Amniotic stem cell (primary cell): ENCODE data around the gene DDX55.

Experiments
- DNase-seq: peaks from one replicate; lab custom pipeline; 2025; lab: John Stamatoyannopoulos, UW

The DDX55 gene

DNA sequence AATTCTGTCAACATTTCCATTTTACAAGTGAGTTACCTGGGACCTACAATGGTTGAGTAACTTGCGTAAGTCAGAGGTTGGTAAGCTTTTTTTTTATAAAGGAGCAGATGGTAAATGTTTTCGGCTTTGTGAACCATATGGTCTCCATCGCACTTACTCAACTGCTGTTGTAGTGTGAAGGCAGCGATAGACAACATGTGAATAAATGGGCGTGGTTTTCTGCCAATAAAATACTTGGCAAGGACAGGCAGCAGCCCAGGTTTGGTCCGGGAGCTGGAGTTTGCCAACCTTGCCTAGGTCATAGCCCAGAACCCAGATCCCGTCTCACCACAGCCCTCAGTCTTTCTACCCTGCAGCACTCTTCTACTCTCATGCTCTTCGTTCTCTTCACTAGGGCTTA, 6.3 kb downstream of the DDX55 start:
- no peak for DNase-seq

DNA sequence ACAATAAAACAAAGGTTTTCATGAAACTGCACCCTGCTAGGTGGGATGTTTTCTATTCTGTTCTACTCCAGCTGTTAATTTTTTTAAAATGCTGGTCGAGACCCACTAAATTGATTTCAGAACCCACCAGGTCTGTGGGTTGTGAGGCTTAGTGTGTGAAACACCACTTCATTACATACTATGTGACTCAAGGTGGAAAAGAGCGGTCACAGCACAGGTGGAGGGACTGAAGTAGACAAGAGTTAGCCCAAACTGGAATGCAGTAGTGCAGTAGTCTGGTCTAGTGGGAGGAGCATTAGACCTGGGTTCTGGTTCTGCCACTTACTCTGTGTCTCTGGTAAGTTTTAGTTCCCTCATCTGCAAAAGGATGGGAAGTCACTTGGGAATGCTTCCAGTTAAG, 12.2 kb downstream of the DDX55 start:
- no peak for DNase-seq

- no peak for DNase-seq
Observed at GRCh38 chr12:123614531-123614930, 12.6 kb downstream of the DDX55 start.

DNA sequence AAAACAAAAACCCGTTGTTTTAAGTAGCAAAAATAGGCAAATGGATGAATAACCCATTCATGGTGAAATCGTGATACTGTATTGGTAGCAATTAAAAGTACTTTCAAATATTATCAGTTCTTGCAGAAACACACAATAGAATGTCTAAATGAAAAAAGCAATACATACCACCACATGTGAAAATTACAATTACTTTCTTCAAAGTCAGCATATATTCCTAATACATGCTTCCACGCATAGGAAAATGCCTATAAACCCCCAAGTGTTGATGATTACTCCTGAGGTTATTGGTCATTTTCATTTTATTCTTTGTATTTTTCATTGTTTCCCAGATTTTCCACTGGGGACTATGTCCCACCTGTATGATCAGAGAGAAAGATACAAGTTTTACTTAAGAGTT, 15.2 kb downstream of the DDX55 start:
- DNase-seq, result no peak

DNA sequence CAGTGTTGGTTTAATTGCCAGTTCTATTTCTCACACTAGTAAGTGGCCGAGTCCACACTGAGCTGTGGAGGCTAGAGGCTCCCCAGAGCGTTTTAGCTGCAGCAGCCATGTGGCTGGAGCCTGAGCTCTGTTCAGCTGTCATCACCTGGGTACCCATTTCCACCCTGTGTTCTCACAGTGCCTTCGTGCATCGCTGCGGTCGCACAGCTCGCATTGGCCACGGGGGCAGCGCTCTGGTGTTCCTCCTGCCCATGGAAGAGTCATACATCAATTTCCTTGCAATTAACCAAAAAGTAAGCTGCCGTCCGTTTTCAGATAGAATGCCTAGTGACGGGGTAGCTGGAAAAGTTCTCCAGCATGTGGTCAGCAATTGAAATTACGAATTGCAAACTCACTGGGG, 15.7 kb downstream of the DDX55 start:
- DNase-seq, result no peak

- DNase-seq, result no peak
Observed at GRCh38 chr12:123621101-123621500, 19.2 kb downstream of the DDX55 start.

DNA sequence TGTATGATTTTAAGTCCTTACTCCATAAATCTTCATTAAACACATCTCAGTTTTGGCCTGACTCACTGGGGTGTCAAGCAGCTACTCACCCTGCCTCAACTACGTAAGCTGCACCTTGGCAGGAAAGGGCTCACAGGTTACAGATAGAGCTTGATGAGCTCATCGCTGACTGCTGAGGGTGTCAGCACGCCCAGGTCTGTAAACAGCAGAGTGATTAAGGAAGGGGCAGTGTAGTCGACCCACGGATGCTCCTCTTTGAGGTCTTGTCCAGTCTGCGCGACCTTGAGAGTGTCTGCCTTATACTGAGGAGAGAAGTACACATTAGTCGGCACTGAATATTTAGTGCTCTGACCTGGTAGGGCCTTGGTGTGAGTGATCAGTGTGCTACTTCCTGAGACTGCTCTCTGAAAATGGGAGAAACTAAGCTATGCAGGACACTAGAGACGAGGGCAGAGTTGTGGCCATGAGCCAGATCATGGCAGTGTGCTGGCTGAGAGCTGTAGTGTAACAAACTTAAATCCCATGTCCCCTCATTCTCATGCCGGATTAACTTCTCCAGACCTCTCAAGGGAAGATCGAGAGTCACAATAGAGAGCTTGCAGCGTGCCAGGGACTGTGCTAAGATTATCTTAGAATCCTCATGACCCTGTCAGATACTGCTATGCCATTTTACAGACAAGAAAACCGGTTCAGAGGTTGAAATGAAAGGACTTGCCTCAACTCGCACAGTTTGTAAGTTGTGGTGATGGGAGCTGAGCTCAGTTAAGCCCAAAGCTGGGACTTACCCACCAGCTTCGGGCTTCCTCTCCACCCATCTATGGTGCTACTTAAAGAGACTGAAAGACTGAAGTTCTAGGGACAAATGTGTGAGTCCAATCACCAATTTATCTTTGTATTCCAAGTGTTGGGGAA, 20.0 kb downstream of the DDX55 start:
- no peak for DNase-seq

- DNase-seq, result peak; percentile 95
Observed at GRCh38 chr12:123633379-123634141, 31.7 kb downstream of the DDX55 start, which contains the start of the genes EIF2B1 and GTF2H3. EIF2B1 (minus strand) TSS chr12:123633686; CDS start chr12:123633557, 129 bp downstream. GTF2H3 (plus strand) TSS chr12:123633829; CDS start chr12:123633860, 31 bp downstream.

DNA sequence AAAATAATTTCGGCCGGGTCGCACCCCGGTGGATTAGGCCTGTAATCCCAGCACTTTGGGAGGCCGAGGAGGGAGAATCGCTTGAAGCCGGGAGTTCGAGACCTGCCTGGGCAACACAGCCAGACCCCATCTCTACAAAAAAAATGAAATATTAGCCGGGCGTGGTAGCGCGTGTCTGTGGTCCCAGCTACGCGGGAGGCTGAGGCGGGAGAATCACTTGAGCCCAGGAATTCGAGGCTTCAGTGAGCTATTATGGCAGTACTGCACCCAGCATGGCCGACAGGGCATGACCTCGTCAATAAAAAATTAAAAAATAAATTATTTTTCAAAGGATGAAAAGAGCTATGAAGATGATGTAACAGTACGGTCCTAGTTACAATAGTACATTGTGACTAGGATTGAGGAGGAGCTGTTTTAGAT, 32.3 kb downstream of the DDX55 start:
- no peak for DNase-seq

DNA sequence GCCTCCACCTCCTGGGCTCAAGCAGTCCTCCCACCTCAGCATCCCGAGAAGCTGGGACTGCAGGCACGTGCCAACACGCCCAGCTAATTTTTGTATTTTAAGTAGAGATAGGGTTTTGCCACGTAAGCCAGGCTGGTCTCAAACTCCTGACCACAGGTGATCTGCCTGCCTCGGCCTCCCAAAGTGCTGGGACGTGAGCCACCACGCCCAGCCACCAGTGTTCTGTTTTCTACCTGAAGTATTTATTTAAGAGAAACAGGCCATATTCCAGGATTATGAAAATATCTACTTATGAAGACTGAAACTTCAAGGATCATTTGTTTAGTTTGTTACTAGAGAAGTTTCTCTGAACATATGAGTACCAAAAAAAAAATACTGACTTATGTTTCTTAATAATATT, 42.0 kb downstream of the DDX55 start:
- DNase-seq, result no peak

DNA sequence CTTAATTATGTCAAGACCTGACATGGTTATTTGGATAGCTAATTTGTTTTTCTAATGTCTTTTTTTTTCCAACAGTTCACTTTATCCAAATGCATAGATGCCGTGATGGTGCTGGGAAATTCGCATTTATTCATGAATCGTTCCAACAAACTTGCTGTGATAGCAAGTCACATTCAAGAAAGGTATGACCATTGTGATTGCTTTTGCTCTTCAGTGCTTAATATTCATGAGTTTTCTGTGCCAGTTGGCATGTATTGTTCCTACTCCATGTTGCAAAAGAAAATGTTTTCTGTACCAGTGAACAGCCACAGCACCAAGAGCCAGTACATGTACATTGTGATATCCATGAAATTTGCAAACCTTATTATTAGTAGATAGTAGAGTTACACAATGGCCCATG, 43.5 kb downstream of the DDX55 start:
- no peak for DNase-seq

DNA sequence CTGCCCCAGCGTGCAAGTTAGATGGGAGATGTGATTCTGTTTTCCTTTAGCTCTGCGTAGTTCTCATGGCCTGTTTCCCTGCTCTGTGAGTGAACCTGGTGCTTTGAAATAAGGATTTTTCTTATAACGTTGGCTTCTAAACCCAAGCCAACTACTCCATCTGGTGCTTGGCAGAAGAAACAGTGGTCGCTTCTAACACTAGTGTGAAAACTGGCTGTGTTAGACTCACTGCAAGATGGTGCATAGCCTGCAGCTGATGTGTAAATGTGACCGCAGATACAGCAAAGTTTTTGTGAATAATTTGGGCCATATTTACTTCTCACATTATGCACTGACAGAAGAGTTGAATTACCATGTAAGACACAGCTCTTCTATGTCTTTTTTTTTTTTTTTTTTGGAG, 44.0 kb downstream of the DDX55 start:
- no peak for DNase-seq

- DNase-seq, result no peak
Observed at GRCh38 chr12:123648401-123648800, 46.5 kb downstream of the DDX55 start.

DNA sequence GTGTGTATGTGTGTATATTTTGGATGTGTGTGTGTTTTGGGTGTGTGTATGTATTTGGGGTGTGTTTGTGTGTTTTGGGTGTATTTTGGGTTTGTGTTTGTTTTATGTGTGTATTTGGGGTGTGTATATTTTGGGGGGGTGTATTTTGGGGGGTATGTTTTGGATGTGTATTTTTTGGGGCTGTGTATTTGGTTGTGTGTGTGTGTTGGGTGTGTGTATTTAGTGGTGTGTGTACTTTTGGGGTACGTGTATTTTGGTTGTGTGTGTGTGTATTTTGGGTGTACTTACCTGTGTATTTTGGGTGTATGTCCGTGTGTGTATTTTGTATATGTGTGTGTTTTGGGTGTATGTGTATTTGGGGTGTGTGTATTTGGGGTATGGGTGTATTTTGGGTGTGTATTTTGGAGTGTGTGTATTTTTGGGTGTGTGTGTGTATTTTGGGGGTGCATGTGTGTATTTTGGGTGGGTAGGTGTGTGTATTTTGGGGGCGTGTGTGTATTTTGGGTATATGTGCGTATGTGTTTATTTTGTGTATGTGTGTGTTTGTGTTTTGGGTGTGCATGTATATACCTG, 52.3 kb downstream of the DDX55 start:
- no peak for DNase-seq

GRCh38 chr12:123655420-123655819, 53.5 kb downstream of the DDX55 start:
- no peak for DNase-seq

DNA sequence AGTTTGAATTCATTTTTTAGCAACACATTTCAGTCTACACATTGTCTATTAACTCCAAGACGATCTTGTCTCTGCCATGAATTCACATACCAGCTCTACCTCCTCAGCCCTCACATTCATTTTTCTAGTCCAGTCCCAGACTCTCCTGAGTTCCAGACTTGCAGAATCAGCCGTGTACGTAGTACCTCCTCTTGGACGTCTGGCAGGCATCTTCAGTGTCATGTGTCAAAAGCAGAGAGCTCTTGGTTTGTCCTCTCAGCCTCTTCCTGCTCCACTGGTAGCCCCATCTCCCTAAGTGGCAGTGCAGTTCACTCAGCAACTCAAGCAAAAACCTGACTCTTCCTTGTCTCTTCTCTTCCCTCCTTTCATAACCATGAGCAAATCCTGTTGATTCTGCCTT, 54.5 kb downstream of the DDX55 start:
- no peak for DNase-seq

DNA sequence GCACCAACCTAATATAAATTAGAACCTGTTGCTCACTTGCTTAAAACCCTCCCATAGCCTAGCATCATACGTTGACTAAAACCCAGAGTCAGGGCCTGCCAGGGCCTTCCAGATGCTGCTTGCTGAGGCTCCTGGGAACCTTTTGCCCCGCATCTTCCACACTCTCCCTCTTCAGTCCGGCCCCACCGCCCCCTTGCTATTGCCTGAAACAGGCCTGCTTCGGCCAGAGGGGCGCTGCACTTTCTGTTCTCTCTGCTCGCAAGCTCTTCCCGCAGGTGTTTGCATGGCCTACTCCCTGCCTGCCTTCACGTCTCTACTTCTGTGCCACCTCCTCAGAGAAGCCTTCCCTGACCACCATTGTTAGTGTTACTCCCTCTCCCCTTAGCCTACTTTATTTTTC, 55.3 kb downstream of the DDX55 start:
- no peak for DNase-seq

GRCh38 chr12:123659996-123660727, 58.3 kb downstream of the DDX55 start:
- DNase-seq, result peak; percentile 76

DNA sequence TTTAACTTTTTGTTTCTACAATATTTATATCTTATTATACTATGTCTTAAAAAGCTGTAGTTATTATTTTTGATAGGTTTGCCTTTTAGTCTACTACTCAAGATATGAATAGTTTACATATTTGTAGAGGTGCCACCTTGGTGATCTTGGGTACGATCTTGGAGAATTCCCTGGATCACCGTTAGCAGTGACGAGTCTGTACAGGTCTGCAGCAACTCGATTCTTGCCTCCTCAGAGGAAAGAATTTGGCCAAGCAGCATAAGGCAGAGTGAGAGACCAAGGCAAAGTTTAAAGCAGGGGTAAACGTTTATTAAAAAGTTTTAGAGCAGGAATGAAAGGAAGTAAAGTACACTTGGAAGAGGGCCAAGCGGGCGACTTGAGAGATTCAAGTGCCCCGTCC, 65.9 kb downstream of the DDX55 start:
- DNase-seq, result no peak
